Epithelial cell of esophagus (primary cell): ENCODE data around the gene THSD4.

ENCODE experiments used
- DNase-seq: peaks from one replicate; pipeline ENCODE4 v3.0.0; 2010; ENCODE audit warnings: low read depth
- H3K4me3 ChIP-seq: 2 replicates; pipeline ENCODE4 v1.5.1; 2011; ENCODE audit warnings: mild to moderate bottlenecking, low read length, control low read depth
- TF ChIP-seq, protein P1 (sequence below): IDR thresholded peaks from 2 replicates; pipeline ENCODE4 v1.5.1; 2011; ENCODE audit warnings: low read depth, mild to moderate bottlenecking, low read length, control low read depth, inconsistent platforms; ENCODE audit not compliant: insufficient read depth; ENCODE audit errors: missing control alignments

THSD4 gene

DNA sequence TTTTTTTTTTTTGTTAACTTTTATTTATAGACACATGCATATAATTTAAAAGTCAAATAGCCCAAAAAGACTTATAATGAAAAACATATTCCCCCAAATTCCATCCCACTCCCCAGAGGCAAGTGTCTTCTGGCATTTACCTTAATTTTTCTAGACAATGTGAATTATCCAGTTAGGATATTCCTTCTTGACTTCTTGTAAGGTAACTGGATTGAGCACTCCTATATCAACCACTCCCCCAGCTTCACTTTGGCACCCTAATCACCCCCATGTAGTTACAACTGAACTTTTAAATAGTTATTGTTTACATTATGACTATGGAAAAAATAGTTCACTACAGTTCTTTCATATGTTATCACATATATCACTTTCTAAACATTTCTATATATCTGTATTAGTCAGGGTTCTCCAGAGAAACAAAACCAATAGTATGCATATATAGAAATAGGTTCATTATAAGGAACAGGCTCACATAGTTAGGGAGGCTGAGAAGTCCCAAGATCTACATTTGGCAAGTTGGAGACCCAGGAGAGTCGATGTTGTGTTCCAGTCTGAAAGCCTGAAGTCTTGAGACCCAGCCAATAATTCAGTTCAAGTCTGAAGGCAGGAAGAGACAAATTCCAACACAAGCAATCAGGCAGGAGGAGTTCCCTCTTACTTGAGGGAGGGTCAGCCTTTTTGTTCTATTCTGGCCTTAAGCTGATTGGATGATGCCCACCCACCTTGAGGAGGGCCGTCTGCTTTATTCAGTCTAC is 175.8 kb downstream of the THSD4 start:
- TF ChIP-seq, protein P1, sequence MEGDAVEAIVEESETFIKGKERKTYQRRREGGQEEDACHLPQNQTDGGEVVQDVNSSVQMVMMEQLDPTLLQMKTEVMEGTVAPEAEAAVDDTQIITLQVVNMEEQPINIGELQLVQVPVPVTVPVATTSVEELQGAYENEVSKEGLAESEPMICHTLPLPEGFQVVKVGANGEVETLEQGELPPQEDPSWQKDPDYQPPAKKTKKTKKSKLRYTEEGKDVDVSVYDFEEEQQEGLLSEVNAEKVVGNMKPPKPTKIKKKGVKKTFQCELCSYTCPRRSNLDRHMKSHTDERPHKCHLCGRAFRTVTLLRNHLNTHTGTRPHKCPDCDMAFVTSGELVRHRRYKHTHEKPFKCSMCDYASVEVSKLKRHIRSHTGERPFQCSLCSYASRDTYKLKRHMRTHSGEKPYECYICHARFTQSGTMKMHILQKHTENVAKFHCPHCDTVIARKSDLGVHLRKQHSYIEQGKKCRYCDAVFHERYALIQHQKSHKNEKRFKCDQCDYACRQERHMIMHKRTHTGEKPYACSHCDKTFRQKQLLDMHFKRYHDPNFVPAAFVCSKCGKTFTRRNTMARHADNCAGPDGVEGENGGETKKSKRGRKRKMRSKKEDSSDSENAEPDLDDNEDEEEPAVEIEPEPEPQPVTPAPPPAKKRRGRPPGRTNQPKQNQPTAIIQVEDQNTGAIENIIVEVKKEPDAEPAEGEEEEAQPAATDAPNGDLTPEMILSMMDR: no peak
- H3K4me3 ChIP-seq: no peak overlapping the region
- no peak for DNase-seq

DNA sequence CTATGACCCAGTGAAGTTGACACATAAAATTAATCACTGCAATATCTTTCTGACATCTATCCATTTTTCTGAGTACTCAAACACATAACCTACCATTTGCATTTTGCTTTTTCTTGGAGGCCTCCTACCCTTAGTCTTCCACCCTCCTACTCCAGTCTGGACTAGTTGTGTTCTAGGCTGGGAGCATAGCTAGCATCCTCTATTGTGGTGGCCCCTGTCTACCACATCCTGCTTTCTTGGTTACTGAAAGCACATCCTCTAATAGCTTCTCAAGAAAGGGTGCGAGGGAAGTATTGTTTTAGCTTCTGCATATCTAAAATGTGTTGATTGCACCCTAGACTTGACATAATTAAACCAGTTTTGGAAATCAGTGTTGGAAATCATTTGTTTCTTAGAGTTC is 176.5 kb downstream of the THSD4 start:
- no peak for DNase-seq
- TF ChIP-seq, protein P1: no peak

DNA sequence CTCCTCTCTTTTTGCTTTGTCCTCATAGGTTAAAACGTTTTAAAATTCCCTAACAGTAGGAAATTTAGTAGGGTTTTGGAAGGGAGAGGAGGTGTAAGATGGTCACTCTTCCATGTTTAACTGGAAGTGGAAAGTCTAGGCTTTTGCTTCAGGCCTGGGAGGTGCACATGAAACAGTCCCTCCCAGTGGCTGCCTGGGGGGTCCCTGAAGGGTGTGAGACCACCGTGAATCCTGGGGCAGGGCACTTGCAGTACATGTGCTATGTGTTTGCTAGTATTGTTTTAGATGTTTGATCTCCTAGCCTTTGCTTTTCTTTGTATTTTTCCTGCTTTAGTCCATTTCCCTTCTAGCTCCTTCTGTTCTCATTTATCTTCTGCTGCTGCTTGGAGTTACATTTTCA is 178.5 kb downstream of the THSD4 start:
- DNase-seq: no peak
- no peak overlapping the region for H3K4me3 ChIP-seq
- TF ChIP-seq, protein P1: no peak

More for the DNA sequence above, 176.5 kb downstream of the THSD4 start:
- H3K4me3 ChIP-seq: no peak overlapping the region

DNA sequence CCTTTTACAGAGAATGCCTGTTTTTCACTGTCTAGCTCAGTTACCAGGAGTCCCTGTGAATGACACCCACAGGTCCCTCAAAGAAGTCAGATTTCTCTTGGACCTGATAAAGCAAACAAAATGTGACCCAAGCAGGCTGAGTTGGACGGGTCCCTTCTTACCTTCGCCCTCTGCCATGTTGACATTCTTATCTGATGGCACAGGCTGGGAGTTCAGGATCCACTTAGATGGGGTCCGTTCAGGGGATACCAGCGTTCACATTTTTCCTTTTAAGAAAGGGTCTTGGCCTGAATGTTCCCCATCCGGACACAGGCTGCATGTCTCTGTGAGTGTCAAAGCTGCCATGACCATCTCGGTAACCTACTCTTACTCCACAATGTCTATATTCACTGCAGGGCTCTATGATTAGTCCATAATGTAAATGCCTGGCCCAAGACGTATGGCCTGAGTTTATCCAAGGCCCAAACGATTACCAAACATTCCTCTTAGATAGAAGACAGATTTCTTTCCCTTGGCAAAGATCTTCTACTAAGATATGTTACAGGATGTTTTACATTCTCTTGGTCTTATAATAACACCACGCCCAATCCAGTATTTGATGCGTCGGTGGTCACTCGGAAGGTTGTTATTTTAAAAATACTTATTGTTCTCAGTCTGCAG is 179.1 kb downstream of the THSD4 start:
- TF ChIP-seq, protein P1: no peak
- H3K4me3 ChIP-seq: no peak overlapping the region
- no peak for DNase-seq

DNA sequence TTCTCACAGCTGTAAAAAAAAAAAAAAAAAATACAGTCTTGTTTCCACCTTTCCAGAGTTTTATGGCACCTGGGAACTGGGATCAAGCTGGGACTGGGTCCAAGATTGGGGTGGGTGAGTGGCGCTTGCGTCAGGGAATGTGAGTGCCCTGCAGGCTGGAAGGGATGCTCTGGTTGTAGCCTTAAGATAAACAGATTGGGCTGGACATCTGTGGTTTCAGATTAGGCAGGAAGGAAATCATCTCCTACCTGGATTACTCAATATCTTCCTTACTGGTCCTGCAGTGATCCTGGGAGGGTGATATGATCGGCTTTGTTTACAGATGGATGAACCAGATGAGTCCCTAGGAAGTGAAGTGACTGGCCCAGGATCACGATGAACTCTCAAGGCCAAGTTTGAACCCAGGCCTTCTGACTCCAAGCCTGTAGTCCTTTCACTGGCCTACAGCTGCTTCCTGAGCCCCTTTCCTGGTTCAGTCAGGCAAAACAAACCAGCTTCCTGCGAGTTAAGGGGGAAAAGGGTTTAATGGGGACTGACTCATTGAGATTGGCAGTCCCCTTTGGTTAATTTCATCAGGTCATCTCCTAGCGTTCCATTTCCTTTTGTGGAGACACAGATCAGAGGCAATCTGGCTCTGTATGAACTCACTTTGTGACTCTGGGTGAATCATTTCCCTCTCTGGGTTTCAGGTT is 179.8 kb downstream of the THSD4 start:
- TF ChIP-seq, protein P1: no peak
- peak; percentile 99 for DNase-seq
- no peak overlapping the region for H3K4me3 ChIP-seq

DNA sequence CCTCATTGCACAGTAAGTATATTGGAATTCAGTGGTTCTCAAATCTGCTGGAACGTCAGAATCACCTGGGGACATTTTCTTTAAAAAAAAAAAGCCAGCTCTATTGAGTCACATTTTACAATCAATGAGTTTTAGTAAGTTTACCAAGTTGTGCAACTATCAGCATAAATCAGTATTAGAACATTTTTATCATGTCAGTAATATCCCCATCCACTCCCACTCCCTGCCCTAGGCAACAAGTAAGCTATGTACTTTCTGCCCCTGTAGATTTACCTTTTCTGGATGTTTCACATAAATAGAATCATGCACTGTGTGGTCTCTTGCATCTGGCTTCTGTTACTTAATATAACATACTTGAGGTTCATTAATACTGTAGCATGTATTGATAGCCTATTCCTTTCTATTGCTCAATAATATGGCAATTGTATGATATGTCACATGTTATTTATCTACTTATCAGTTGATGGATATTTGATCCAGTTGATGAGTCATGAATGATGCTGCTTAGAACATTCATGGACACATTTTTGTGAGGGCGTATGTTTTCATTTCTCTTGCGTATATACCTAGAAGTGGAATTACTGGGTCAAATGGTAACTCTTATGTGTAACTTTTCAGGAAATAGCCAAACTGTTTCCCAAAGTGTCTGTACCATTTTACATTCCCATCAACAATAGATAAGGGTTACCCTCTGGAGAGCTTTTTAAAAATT is 180.5 kb downstream of the THSD4 start:
- no peak overlapping the region for H3K4me3 ChIP-seq
- DNase-seq: peak; percentile 90

More for the DNA sequence above, 180.5 kb downstream of the THSD4 start:
- TF ChIP-seq, protein P1: no peak
